ENCODE results near the gene ELMO1. TPM values are rescaled to one million over a fixed set of nuclear protein-coding genes. Genes with fewer than 3 reads are reported as not detected.

The ELMO1 gene
- total RNA-seq (2021) (0.33 TPM in 1 of 2 replicates, not detected in the other), Bru-seq, nascent RNA (percentile 7 among the genes with signal in this experiment), BruChase-seq, experiment 1, labeled RNA remaining after a 2-hour chase (percentile 2 among the genes with signal in this experiment), BruChase-seq, experiment 2, labeled RNA remaining after a 6-hour chase (percentile 2 among the genes with signal in this experiment)
- long read RNA-seq, result 0 reads

DNA sequence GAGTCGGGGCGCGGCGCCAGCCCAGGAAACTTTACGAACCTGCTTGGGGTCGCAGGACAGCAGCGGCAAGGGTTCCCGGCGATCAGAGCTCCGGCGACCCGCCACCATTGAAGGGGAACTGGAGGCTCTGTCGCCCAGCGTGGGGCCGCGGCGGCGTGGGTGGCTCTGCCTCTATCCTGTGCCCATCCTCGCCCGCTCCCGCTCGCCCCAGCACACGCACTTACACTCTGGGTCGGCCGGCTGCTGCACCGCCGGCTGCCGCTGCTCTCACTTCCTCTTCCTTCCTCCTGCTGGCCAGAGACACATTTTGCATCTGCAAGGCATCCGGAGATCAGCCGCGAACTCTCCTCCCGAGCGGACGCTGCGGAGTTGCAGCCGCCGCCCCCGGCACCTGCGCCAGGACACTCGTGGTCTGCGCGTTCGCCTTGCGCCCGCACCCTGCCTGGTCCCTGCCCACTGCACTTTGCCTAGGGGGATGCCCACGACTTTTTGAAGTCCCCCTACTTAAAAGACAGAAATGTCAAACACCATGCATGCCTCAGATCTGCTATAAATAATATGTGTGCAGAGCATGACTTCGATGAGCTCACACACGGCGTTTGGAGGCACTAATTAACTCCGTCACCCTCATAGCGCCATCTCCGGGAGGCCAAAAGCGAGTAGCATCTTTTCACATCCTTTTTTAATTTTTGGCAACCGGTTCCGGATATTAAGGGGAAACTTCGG is at the start of gene ELMO1:
Gene ELMO1 (minus strand): TSS at position 229 of the 726 bp plus-strand sequence. CDS start 106,174 bp downstream, outside the sequence.
- DNase-seq (ENCODE audit: low spot score), result peak; percentile 68
- BruUV-seq (replicated peaks), result no TSS peak
- no peaks in the 10 kb centered on the region for H3K36me3 ChIP-seq (ENCODE audit: insufficient read depth, low read length, poor library complexity, severe bottlenecking)
- no peak within 1 kb of the TSS for H3K27ac ChIP-seq (ENCODE audit: low read depth, low read length, poor library complexity, severe bottlenecking)
- no peaks in the 10 kb centered on the region for H3K9me3 ChIP-seq (ENCODE audit: low read depth, low read length, poor library complexity, severe bottlenecking)
- CTCF ChIA-PET, result interaction anchor here (0.6 to 0.7 kb wide), 2 partner anchors 57 to 214 kb away, joined by 4 to 5 read pairs; no protein-coding TSS in a partner anchor
- peaks cover 66% of the 10 kb centered on the region for H3K27me3 ChIP-seq (replicated peaks; ENCODE audit: insufficient read depth, low read depth, low read length, poor library complexity)
- H3K4me3 ChIP-seq (ENCODE audit: low read depth, low read length, poor library complexity, severe bottlenecking), result peak within 1 kb of the TSS; percentile 40
- TF ChIP-seq EZH2 (IDR thresholded peaks at IDR 0.05; ENCODE audit: borderline replicate concordance, low read depth, low read length, poor library complexity, severe bottlenecking) (peak; percentile 63), CTCF (conservative IDR thresholded peaks at IDR 0.05; ENCODE audit: low read depth, low read length) (peak; percentile 35)
- POLR2A ChIA-PET (ENCODE audit: low non-redundant PET), result no interaction called here
- intact Hi-C loops (cut with micrococcal nuclease; ENCODE audit: unreplicated experiment), result no loop called here
- H3K4me1 ChIP-seq (ENCODE audit: insufficient read depth, low read length, poor library complexity, severe bottlenecking), result peaks cover 13% of the 10 kb centered on the region

DNA sequence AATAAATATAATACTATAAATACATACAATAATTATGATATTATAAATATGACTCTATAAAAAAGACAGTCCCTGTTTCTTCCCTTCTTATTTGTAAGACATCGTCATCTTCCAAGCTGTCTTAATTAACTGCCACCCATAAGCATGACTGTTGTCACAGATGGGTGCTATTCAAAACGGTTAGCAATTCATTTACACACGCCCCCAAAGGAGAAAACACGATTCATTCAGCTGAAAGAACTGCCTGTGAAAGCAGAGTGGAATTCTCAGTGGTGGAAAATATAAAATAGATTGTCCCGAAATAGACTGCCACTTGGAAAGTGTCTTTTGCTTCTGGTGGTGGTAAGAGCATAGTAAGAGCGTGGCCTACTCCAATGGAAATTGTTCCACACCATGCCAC is 48.9 kb upstream of the ELMO1 start:
- CTCF ChIA-PET, result no interaction called here
- no TSS peak for BruUV-seq (replicated peaks)
- no peaks in the 10 kb centered on the region for H3K9me3 ChIP-seq (ENCODE audit: low read depth, low read length, poor library complexity, severe bottlenecking)
- no peak overlapping the region for H3K27ac ChIP-seq (ENCODE audit: low read depth, low read length, poor library complexity, severe bottlenecking)
- POLR2A ChIA-PET (ENCODE audit: low non-redundant PET), result no interaction called here
- TF ChIP-seq CTCF (conservative IDR thresholded peaks at IDR 0.05; ENCODE audit: low read depth, low read length) (no peak), EZH2 (IDR thresholded peaks at IDR 0.05; ENCODE audit: borderline replicate concordance, low read depth, low read length, poor library complexity, severe bottlenecking) (no peak)
- H3K27me3 ChIP-seq (replicated peaks; ENCODE audit: insufficient read depth, low read depth, low read length, poor library complexity), result no peaks in the 10 kb centered on the region
- no peak overlapping the region for H3K4me3 ChIP-seq (ENCODE audit: low read depth, low read length, poor library complexity, severe bottlenecking)
- intact Hi-C loops (cut with micrococcal nuclease; ENCODE audit: unreplicated experiment), result no loop called here
- DNase-seq (ENCODE audit: low spot score), result no peak
- no peaks in the 10 kb centered on the region for H3K36me3 ChIP-seq (ENCODE audit: insufficient read depth, low read length, poor library complexity, severe bottlenecking)
- H3K4me1 ChIP-seq (ENCODE audit: insufficient read depth, low read length, poor library complexity, severe bottlenecking), result no peaks in the 10 kb centered on the region

DNA sequence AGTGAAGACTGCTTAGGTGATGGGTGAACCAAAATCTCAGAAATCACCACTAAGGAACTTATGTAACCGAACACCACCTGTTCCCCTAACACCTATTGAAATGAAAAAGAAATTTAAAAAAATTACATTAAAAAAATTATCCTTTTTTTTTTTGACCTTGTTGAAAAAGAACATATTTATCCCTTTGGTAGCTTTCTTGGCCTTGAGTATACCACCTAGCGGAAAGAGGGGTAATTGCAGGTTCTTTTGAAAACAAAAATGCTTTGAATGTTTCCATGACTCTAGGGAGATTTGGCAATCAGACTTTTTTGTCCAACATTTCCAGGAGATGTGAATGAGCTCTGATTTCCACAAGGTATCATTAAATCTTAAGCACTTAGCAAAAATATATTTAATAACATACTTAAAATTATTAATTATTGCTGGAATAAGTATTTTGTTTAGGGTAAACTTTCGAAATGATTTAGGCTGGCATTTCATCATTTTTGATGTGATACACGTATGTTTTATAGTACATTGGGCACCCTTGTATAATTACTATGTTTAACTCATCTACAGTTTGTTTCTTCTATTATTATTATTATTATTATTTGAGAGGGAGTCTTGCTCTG is 47.0 kb upstream of the ELMO1 start:
- no TSS peak for BruUV-seq (replicated peaks)
- intact Hi-C loops (cut with micrococcal nuclease; ENCODE audit: unreplicated experiment), result no loop called here

More for the DNA sequence above, 47.0 kb upstream of the ELMO1 start:
- TF ChIP-seq CTCF (conservative IDR thresholded peaks at IDR 0.05; ENCODE audit: low read depth, low read length), result peak; percentile 69
- no peak for TF ChIP-seq EZH2 (IDR thresholded peaks at IDR 0.05; ENCODE audit: borderline replicate concordance, low read depth, low read length, poor library complexity, severe bottlenecking)
- Histone ChIP-seq H3K27ac (ENCODE audit: low read depth, low read length, poor library complexity, severe bottlenecking) (no peak overlapping the region), H3K27me3 (replicated peaks; ENCODE audit: insufficient read depth, low read depth, low read length, poor library complexity) (no peaks in the 10 kb centered on the region), H3K4me3 (ENCODE audit: low read depth, low read length, poor library complexity, severe bottlenecking) (no peak overlapping the region), H3K9me3 (ENCODE audit: low read depth, low read length, poor library complexity, severe bottlenecking) (no peaks in the 10 kb centered on the region), H3K4me1 (ENCODE audit: insufficient read depth, low read length, poor library complexity, severe bottlenecking) (no peaks in the 10 kb centered on the region), H3K36me3 (ENCODE audit: insufficient read depth, low read length, poor library complexity, severe bottlenecking) (no peaks in the 10 kb centered on the region)
- POLR2A ChIA-PET (ENCODE audit: low non-redundant PET), result no interaction called here
- CTCF ChIA-PET, result interaction anchor here (0.6 to 0.8 kb wide), 3 partner anchors 45 to 412 kb away, joined by 3 read pairs; no protein-coding TSS in a partner anchor
- peak; percentile 33 for DNase-seq (ENCODE audit: low spot score)

Data from A673 (cell line).